K562 (cell line): ENCODE measurements around the gene INPP5D.

ENCODE experiments used
- ELF4 ChIP-seq: fragments of 450-650 bp; formaldehyde crosslinking; IDR thresholded peaks from 2 replicates; pipeline ENCODE4 v1.4.0; 2022; ENCODE audit warnings: missing genetic modification characterization
- POLR2AphosphoS5 ChIP-seq: IDR thresholded peaks from 2 replicates; pipeline ENCODE4 v1.6.1; 2011; ENCODE audit warnings: mild to moderate bottlenecking, low read depth, low read length, moderate library complexity; ENCODE audit not compliant: control insufficient read depth, insufficient read depth

DNA sequence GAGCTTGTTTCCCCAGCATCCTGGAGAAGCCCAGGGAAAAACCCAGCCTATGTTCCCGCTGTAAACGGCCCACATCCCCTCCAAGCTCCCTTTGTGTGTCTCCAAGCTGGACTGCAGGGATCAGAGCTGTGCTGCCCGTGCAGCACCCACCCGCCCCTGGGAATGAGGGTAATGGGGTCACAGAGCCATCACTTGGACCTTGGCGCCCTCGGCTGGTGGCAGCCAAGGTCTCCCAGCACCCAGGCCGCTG, 670 bp upstream of the INPP5D start:
- TF ChIP-seq POLR2AphosphoS5 = no peak
- no peak for TF ChIP-seq ELF4
